MM.1S (cell line): Measurements from ENCODE around the gene NOMO2.
"Not testable (repeated sequence)": the region's sequence is repeated elsewhere in the genome, so short reads cannot be mapped to it uniquely, and the experiment has no call there.

Source experiments
- DNase-seq: peaks from one replicate; pipeline ENCODE4 v3.0.0-alpha.2; 2015
- H2AFZ ChIP-seq: fragments of 300-600 bp; sonication (generic); 2 replicates; pipeline ENCODE4 v1.6.0; 2016; ENCODE audit warnings: antibody characterized with exemption, low read length
- H3F3A ChIP-seq: fragments of 300-600 bp; sonication (generic); 2 replicates; pipeline ENCODE4 v1.6.1; 2016; ENCODE audit warnings: mild to moderate bottlenecking, antibody characterized with exemption, low read length, moderate library complexity, mixed read lengths; ENCODE audit not compliant: insufficient read depth
- H3K27ac ChIP-seq: fragments of 300-600 bp; sonication (generic); 2 replicates; pipeline ENCODE4 v1.5.1; 2016; ENCODE audit warnings: mild to moderate bottlenecking, low read length
- H3K27me3 ChIP-seq: fragments of 300-600 bp; sonication (generic); replicated peaks from 2 replicates; pipeline ENCODE4 v1.6.0; 2016; ENCODE audit warnings: low read length; ENCODE audit not compliant: insufficient read depth
- H3K36me3 ChIP-seq: fragments of 300-600 bp; sonication (generic); replicated peaks from 2 replicates; pipeline ENCODE4 v1.6.1; 2016; ENCODE audit warnings: mild to moderate bottlenecking, low read length, mixed read lengths; ENCODE audit not compliant: insufficient read depth
- H3K4me1 ChIP-seq: fragments of 300-600 bp; sonication (generic); 2 replicates; pipeline ENCODE4 v1.6.1; 2016; ENCODE audit warnings: low read length, mixed read lengths
- H3K4me2 ChIP-seq: fragments of 300-600 bp; sonication (generic); 2 replicates; pipeline ENCODE4 v1.6.0; 2016; ENCODE audit warnings: low read depth, low read length
- H3K4me3 ChIP-seq: fragments of 300-600 bp; sonication (generic); 2 replicates; pipeline ENCODE4 v1.5.1; 2016; ENCODE audit warnings: low read length, mixed read lengths
- H3K79me2 ChIP-seq: fragments of 300-600 bp; sonication (generic); 2 replicates; pipeline ENCODE4 v1.6.1; 2016; ENCODE audit warnings: mixed run types, low read length, mixed read lengths
- H3K9ac ChIP-seq: fragments of 300-600 bp; sonication (generic); 2 replicates; pipeline ENCODE4 v1.6.1; 2016; ENCODE audit warnings: low read length, mixed read lengths
- H3K9me2 ChIP-seq: fragments of 300-600 bp; sonication (generic); replicated peaks from 2 replicates; pipeline ENCODE4 v1.6.1; 2016; ENCODE audit warnings: mild to moderate bottlenecking, low read length, mixed read lengths; ENCODE audit not compliant: insufficient read depth
- H3K9me3 ChIP-seq: fragments of 300-600 bp; sonication (generic); replicated peaks from 2 replicates; pipeline ENCODE4 v1.6.1; 2016; ENCODE audit warnings: mild to moderate bottlenecking, low read length, mixed read lengths; ENCODE audit not compliant: insufficient read depth
- H4K20me1 ChIP-seq: fragments of 300-600 bp; sonication (generic); 2 replicates; pipeline ENCODE4 v1.6.1; 2016; ENCODE audit warnings: mild to moderate bottlenecking, low read length, moderate library complexity, mixed read lengths; ENCODE audit not compliant: insufficient read depth

Gene NOMO2

DNA sequence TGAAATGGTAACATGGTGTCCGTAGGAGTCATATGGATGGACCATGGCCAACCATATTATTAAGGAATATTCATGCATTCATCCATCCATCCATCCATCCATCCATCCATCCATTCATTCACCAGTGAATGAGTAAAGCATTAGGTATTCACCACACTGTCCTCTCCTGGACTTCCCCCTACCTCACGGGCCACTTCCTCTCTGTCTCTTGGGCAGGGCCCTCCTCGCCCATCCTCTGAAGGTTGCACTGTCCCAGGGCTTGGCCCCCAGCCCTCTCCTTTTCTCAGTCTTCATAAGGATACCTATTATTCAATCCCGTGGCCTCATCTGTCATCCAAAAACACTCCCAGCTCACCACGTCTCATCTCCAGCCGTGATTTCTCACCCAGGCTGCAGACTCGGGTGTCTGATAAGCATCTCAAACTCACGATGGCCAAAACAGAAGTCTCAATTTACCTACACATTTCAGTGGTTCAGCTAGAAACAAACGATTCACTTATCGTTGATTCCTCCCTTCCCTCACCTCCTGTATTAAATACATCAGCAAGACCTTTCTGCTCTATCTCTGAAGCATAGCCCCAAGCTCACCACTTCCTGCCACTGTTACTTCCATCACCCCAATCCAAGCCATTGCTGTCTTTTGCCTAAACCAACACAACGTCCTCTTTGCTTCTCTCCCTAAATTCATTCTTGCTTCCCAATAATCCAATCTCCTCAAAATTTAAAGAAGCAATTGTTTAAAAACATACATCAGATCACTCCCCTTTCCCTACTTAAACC is 69.6 kb downstream of the NOMO2 start:
- not testable (repeated sequence) for DNase-seq

DNA sequence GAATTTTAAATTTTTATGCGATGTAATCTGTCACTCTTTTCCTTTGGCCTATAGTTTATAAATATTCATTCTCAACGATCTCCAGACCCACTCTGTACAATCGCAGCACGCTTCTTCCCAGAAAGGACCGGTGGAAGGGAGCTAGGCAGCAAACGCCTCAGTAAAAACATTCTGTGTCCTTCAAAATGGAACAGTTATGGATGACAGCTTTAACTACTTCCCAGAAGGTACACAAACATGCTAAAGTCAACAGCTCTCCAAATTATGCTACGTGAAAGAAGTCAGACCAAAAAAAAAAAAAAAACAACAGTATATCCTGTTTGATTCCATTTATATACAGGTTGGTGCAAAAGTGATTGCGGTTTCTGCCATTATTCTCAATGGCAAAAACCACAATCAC is 125.9 kb downstream of the NOMO2 start:
- H4K20me1 ChIP-seq, H3K9me3 ChIP-seq, H3K27me3 ChIP-seq, H3K79me2 ChIP-seq, H3K9ac ChIP-seq, H3K4me2 ChIP-seq, H3K4me1 ChIP-seq, H3F3A ChIP-seq, DNase-seq, H3K36me3 ChIP-seq, H3K27ac ChIP-seq, H3K9me2 ChIP-seq, H3K4me3 ChIP-seq, H2AFZ ChIP-seq: not testable (repeated sequence)

More for the DNA sequence above, 69.6 kb downstream of the NOMO2 start:
- H3K79me2 ChIP-seq, H3K4me1 ChIP-seq, H3K27ac ChIP-seq, H3K4me2 ChIP-seq, H3K9ac ChIP-seq, H3K9me3 ChIP-seq, H3F3A ChIP-seq, H3K9me2 ChIP-seq, H3K4me3 ChIP-seq, H4K20me1 ChIP-seq, H3K36me3 ChIP-seq, H2AFZ ChIP-seq, H3K27me3 ChIP-seq: not testable (repeated sequence)

DNA sequence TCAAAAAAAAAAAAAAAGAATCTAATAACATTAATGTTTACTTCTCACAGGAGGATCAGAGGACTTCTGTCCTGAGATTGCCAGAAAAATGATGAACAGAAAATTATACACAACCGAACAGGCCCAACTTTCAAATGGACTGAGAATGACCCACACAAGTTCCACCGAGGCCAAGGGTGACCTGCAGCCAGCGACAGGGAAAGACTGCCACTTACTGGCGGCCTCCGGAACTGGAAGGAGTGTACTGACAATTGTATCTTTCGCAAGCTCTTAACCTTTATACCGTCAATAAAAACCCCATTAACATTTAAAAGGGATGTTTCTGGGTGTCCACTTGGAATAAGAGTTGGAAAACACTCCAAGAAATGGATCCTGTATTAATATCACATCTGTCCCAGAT is 146.1 kb downstream of the NOMO2 start:
- not testable (repeated sequence) for H3F3A ChIP-seq, H3K36me3 ChIP-seq, H3K4me2 ChIP-seq, DNase-seq, H3K27me3 ChIP-seq, H3K4me3 ChIP-seq, H2AFZ ChIP-seq, H3K9me3 ChIP-seq, H3K27ac ChIP-seq, H3K79me2 ChIP-seq, H3K9ac ChIP-seq, H3K9me2 ChIP-seq, H4K20me1 ChIP-seq, H3K4me1 ChIP-seq

DNA sequence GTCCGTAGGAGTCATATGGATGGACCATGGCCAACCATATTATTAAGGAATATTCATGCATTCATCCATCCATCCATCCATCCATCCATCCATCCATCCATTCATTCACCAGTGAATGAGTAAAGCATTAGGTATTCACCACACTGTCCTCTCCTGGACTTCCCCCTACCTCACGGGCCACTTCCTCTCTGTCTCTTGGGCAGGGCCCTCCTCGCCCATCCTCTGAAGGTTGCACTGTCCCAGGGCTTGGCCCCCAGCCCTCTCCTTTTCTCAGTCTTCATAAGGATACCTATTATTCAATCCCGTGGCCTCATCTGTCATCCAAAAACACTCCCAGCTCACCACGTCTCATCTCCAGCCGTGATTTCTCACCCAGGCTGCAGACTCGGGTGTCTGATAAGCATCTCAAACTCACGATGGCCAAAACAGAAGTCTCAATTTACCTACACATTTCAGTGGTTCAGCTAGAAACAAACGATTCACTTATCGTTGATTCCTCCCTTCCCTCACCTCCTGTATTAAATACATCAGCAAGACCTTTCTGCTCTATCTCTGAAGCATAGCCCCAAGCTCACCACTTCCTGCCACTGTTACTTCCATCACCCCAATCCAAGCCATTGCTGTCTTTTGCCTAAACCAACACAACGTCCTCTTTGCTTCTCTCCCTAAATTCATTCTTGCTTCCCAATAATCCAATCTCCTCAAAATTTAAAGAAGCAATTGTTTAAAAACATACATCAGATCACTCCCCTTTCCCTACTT is 152.2 kb downstream of the NOMO2 start:
- not testable (repeated sequence) for H3K9me2 ChIP-seq, H3K9ac ChIP-seq, H3K9me3 ChIP-seq, H3K4me3 ChIP-seq, H4K20me1 ChIP-seq, H3K27me3 ChIP-seq, H3K36me3 ChIP-seq, H2AFZ ChIP-seq, H3K4me2 ChIP-seq, H3K79me2 ChIP-seq, DNase-seq, H3K4me1 ChIP-seq, H3F3A ChIP-seq, H3K27ac ChIP-seq

DNA sequence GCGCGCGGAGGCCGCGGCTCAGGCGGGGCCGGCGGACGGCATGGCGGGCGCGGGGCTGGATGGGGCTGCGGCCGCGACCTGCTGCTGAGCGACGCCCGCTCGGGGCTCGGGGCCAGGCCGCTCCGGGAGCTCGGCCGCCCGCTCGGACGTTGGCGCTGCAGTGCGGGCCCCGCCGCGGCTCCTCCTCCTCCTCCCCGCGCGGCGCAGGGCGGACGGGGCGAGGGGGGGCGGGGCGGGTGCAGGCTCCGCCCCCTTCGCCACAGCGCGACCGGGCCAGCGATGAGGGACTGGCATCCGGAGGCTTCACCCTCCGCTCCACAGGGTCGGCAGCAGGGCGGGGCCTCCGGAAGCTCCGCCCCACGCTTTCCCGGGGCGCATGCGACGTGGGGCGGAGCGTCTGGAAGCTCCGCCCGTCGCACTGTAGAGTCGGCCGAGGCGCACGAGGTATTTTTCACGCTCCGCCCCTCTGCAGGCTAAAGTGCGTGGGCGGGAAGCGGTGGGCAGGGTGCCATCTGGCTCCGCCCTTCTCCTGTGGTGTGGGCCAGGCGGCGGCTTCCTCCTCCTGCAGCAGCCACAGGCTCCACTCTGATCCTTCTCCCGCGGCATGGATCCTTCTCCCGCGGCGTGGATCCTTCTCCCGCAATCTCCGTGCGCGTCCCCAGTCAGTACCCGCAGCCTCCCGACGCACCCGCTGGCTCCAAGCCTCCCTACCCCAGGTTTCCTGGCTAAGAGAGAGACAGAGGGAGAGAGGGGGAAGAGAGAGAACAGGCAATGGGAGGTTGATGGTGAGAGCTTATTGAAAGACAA is 159.8 kb downstream of the NOMO2 start:
- H3K4me3 ChIP-seq, H3K4me2 ChIP-seq, H2AFZ ChIP-seq, H3F3A ChIP-seq, H4K20me1 ChIP-seq, H3K27me3 ChIP-seq, H3K36me3 ChIP-seq, DNase-seq, H3K4me1 ChIP-seq, H3K27ac ChIP-seq, H3K9me3 ChIP-seq, H3K9ac ChIP-seq, H3K79me2 ChIP-seq, H3K9me2 ChIP-seq: not testable (repeated sequence)

DNA sequence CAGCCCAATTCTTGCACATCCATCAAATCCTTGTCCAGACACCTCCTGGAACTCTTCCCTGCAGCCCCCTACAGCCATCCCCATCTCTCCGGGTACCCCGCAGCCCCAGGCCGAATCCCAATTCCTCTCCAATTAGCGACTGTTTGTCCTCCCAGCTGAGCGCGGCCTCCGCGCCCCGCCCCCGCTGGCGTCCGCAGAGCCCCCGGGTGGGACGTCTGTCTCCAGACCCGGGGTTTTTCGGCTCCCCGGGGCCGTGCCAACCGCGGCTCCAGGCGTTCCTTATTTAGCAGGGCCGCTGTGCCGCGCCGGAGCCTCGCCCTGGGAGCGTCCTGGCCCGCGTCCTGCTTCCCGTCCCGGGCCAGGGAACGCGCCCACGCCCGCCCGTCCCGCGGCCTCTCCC is 160.7 kb downstream of the NOMO2 start:
- H3F3A ChIP-seq, H3K4me1 ChIP-seq, H4K20me1 ChIP-seq: not testable (repeated sequence)

DNA sequence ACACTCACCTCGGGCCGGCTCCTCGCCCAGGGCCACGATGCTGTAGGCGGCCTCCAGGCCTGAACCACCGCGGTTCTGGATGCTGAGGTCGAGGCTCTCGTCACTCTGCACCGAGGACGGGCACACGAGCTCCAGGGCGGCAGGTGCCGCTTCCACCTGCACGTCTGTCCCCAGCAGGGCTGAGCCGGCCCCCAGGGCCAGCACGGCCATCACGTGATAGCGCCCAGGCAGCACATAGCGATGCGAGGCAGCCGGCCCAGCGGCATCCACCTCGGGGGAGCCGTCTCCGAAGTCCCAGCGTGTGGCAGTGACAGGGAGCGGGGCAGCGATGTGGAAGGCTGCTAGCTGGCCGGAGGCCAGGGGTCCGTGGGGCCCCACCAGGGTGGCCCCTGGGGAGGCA is 167.5 kb downstream of the NOMO2 start:
- not testable (repeated sequence) for H3K9ac ChIP-seq, H3K9me2 ChIP-seq, H4K20me1 ChIP-seq, H2AFZ ChIP-seq, DNase-seq, H3K27ac ChIP-seq, H3F3A ChIP-seq, H3K36me3 ChIP-seq, H3K9me3 ChIP-seq, H3K4me1 ChIP-seq, H3K4me3 ChIP-seq, H3K27me3 ChIP-seq, H3K79me2 ChIP-seq, H3K4me2 ChIP-seq

More for the DNA sequence above, 160.7 kb downstream of the NOMO2 start:
- not testable (repeated sequence) for H3K9ac ChIP-seq, H3K27me3 ChIP-seq, DNase-seq, H3K9me3 ChIP-seq, H3K79me2 ChIP-seq, H3K4me2 ChIP-seq, H3K27ac ChIP-seq, H3K4me3 ChIP-seq, H3K36me3 ChIP-seq, H2AFZ ChIP-seq, H3K9me2 ChIP-seq
